GM12874 (cell line): Measurements from ENCODE around the gene ENOX2.

Source experiments
- CTCF ChIP-seq: IDR thresholded peaks from 2 replicates; pipeline ENCODE4 v1.5.1; 2011; ENCODE audit warnings: low read depth, mild to moderate bottlenecking, control low read depth, low read length, moderate library complexity; ENCODE audit not compliant: insufficient read depth

ENOX2 gene

GRCh38 chrX:130654409-130654950, 248.5 kb downstream of the ENOX2 start:
- no peak for TF ChIP-seq CTCF

- no peak for TF ChIP-seq CTCF
These were observed 250.0 kb downstream of the ENOX2 start for GRCh38 chrX:130652824-130653578.

GRCh38 chrX:130649738-130650137, 253.3 kb downstream of the ENOX2 start:
- TF ChIP-seq CTCF, result no peak

- TF ChIP-seq CTCF, result no peak
These were observed 255.5 kb downstream of the ENOX2 start for GRCh38 chrX:130647468-130647867.

GRCh38 chrX:130645955-130646583, 256.9 kb downstream of the ENOX2 start:
- no peak for TF ChIP-seq CTCF

- TF ChIP-seq CTCF, result no peak
These were observed 265.4 kb downstream of the ENOX2 start for GRCh38 chrX:130637591-130637990.

GRCh38 chrX:130636277-130636676, 266.7 kb downstream of the ENOX2 start:
- no peak for TF ChIP-seq CTCF
